Right ventricle myocardium superior (tissue), 1 donor: ENCODE measurements around the gene DNPH1. TPM values are rescaled to one million over a fixed set of nuclear protein-coding genes. Genes with fewer than 3 reads are reported as not detected.

ENCODE experiments used
- ATAC-seq: fragments of 200-7000 bp; cut with Tn5 transposase; one replicate; pipeline ENCODE4 v1.9.1; 2020; ENCODE audit warnings: mild to moderate bottlenecking; ENCODE audit not compliant: poor library complexity
- DNase-seq: peaks from one replicate; pipeline ENCODE4 v3.0.0-alpha.2; 2020
- intact Hi-C: fragments of 100-400 bp; cut with DNase I; formaldehyde crosslinking; loops from one replicate; pipeline ENCODE4 v1.11.2; 2022
- total RNA-seq: library from RNA; stranded (reverse); fragmentation: NEBNext Ultra II Directional; extraction: Animal tissue kit (Norgen Biotek cat#: 25700); gene quantifications from one replicate; pipeline ENCODE4 v1.2.1, GENCODE V29; 2021
- donor health status: DM: no; HTN: yes; CAD: no; lungs with severe emphysema.

The DNPH1 gene
- total RNA-seq, 1 donor from 2014 or later, result 31.5 TPM

- ATAC-seq (no peak), DNase-seq (no peak)
- intact Hi-C loops, result no loop called here
These were observed 35.4 kb downstream of the DNPH1 start for GRCh38 chr6:43193929-43194328.

DNA sequence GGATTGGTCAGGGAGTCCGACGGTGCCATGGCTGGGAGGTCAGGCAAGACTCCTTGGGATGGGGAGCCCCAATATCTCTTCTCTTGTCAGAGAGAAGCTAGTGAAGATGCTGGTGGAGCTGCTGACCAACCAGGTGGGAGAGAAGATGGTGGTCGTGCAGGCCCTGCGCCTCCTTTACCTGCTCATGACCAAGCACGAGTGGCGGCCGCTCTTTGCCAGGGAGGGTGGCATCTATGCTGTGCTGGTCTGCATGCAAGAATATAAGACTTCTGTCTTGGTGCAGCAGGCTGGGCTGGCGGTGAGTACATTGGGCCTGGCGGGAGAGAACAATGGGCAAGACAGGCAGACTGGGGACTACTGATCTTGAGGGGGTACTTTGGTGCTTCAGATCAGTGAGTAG lies 36.4 kb downstream of the DNPH1 start:
- ATAC-seq (no peak), DNase-seq (no peak)
- intact Hi-C loops, result no loop called here

DNA sequence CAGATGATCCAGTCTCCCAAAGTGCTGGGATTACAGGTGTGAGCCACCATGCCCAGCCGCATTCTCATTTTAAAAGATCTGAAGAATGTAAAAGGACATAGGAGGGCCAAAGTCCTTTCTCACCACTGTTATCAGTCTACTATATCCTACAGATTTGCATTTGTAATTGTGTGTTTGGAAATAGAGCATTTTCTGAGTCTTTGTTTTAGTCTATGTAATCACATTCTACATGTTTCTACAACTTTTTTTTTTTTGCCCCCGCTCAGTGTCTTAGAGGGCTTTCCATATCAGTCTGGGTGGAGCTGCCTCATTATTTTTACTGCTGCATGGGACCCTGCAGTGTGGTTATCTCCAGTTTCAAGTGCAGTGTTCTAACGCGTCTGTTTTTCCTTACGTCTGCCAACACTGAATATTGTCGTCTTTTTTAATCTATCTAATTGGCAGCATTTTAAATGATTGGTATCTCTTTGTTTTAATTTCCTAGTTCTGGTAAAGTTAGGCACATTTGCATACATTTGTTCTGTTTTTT lies 39.4 kb downstream of the DNPH1 start:
- ATAC-seq, result no peak
- intact Hi-C loops, result no loop called here
- DNase-seq, result no peak

DNA sequence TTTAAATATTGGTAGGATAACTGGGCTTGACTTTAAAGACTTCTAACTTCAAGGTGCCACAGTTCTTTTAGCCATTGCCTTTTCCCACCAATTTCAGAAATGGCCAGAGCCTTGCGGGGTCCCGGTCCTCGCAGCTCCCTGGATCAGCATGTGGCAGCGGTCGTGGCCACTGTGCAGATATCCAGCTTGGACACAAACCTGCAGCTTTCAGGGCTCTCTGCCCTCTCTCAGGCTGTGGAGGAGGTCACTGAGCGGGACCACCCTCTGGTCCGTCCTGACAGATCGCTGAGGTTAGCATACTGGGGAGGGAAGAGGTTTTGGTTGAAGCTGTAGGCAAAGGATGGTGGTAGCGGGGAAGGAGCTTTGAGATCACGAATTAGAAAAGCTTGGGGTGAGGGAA lies 40.9 kb downstream of the DNPH1 start:
- intact Hi-C loops, result no loop called here
- DNase-seq, result no peak
- ATAC-seq, result no peak

DNA sequence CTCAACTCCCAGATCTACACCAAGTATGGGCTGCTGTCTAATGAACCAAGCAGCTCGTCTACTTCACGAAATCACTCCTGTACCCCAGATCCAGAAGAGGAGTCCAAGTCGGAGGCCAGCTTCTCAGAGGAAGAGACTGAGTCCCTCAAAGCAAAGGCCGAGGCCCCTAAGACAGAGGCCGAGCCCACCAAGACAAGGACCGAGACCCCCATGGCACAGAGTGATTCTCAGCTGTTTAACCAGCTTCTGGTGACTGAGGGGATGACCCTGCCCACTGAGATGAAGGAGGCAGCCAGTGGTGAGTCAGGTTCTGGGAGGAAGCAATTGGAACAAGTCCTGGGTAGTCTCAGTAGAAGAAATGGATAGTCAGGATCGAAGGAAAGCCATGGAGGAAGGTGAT lies 41.5 kb downstream of the DNPH1 start:
- intact Hi-C loops, result no loop called here
- DNase-seq (no peak), ATAC-seq (no peak)

- intact Hi-C loops, result no loop called here
- ATAC-seq (no peak), DNase-seq (no peak)
These were observed 42.6 kb downstream of the DNPH1 start for GRCh38 chr6:43186706-43187105.

GRCh38 chr6:43186019-43186418 lies 43.3 kb downstream of the DNPH1 start:
- no peak for ATAC-seq
- intact Hi-C loops, result no loop called here
- DNase-seq, result no peak

DNA sequence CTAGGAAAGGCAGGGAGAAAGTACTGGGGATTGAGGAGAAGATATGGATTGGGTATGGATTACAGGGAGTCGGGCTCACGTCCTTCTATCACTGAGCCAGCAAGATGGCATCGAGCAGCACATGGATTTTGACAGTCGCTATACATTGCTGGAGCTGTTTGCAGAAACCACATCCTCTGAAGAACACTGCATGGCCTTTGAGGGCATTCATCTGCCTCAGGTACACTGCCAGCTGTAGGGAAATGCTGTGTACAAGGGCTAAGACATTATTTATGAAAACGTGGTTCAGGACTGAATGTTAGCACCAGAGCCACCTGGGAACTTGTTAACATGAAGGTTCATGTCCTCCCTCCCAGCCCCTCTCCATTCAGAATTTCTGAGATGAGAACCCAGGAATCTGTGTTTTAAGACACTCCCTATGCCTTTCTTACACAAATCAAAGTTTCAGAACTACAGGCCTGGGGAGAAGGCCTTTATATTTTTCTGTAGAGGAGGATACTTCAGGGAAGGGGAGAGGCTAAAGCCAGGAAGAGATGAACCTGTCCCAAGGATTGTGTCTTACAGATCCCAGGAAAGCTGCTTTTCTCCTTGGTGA lies 43.8 kb downstream of the DNPH1 start:
- intact Hi-C loops, result no loop called here
- ATAC-seq (no peak), DNase-seq (no peak)

- DNase-seq, result no peak
- intact Hi-C loops, result no loop called here
- no peak for ATAC-seq
These were observed 44.9 kb downstream of the DNPH1 start for GRCh38 chr6:43184268-43184985.

GRCh38 chr6:43183441-43183840 lies 45.8 kb downstream of the DNPH1 start:
- ATAC-seq (no peak), DNase-seq (no peak)
- intact Hi-C loops, result no loop called here

DNA sequence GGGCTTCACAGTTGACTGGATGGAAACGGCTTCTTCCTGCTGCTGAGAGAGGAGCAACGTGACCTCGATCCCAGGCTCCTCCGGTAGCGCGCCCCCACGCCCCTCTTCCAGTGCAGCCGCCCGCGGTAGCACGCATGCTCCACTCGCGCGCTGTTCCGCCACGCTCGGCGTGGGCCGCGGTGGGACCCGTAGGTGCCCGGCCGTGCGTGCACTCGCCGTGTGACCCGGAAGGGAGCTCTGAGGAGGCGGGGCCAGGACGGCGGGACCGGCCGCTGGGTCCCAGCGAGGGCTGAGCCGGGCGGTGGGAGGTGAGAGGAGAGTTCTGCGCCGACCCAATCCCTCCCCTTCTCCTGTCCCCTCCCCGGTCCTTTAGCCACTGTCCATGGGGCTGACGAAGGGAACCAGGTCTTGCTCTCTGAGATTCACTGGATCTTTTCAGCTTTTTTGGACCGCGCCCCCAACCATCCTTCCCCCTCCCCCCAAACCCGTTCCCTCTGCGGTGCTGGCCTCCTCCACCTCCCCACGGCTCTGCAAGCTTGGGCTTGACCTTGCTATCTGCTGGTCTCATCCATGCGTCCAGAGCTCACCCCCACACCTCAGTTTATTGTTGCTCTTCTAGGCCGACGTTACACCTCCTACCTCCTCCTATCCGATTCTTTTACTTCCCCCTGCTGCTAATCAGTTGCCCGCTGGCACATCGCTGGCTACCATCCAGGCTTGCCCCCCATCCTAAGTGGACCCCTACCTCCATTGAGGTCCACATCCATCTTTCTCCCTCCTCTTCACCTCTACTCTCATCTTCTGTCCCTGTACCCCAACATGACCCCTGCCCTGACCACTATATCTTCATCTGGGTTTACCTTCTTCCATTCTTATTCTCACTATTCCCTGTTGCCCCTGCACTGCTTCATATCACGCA lies 47.1 kb downstream of the DNPH1 start, which contains the start of gene CUL9:
CUL9 (plus strand) TSS at position 255 of the 919 bp plus-strand sequence. CDS start 2,115 bp downstream, outside the sequence.
- intact Hi-C loops, result no loop called here
- ATAC-seq (peak; percentile 98), DNase-seq (peak; percentile 93)

DNA sequence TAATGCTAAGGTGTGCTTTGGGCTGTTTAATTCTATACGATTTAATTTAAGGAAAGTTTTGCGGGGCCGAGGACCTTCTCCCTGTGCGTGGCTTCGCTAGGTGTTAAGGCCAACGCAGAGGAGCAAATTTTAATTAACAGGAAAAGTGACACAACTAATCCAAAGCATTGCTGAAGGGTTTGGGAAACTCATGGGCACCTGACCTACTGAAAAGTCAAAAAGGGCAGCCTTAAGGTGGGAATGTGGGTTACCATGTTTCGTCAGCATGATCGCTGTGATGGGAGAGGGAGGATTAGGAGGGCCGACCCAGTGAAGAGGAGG lies 47.7 kb downstream of the DNPH1 start:
- no peak for DNase-seq
- intact Hi-C loops, result no loop called here
- no peak for ATAC-seq

DNA sequence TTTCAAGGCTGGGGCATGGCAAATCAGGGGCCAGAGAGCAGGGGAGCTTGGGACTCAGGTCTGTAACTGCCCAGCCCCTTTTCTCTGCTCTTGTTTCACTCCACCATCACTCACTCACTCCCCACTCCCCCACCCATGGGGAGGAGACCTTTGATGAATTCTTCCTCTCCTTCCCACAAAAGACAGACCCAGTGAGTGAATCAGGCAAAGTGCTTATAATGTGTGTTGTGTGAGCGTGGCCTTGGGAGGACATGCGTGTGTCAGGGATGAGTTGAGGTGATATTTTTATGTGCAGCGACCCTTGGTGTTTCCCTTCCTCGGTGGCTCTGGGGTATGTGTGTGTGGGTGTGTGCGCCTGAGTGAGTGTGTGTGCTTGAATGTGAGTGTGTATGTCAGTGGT lies 48.3 kb downstream of the DNPH1 start:
- intact Hi-C loops, result no loop called here
- DNase-seq (no peak), ATAC-seq (no peak)

GRCh38 chr6:43180058-43180457 lies 49.2 kb downstream of the DNPH1 start:
- ATAC-seq, result no peak
- no peak for DNase-seq
- intact Hi-C loops, result no loop called here

- ATAC-seq (no peak), DNase-seq (no peak)
- intact Hi-C loops, result no loop called here
These were observed 50.1 kb downstream of the DNPH1 start for GRCh38 chr6:43178951-43179830.

DNA sequence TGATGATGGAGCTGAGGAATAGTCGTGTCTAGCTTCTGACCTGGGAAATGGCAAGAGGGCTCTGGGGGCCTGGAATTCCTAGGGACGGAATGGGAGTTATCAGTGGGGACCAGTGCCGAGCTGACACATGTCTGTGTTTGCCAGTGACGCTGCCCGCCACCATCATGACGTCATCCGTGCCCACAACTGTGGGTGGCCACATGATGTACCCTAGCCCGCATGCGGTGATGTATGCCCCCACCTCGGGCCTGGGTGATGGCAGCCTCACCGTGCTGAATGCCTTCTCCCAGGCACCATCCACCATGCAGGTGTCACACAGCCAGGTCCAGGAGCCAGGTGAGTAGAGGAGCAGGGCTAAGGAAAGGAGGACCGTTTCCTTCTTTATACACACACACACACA lies 51.1 kb downstream of the DNPH1 start:
- intact Hi-C loops, result no loop called here
- ATAC-seq (no peak), DNase-seq (no peak)

DNA sequence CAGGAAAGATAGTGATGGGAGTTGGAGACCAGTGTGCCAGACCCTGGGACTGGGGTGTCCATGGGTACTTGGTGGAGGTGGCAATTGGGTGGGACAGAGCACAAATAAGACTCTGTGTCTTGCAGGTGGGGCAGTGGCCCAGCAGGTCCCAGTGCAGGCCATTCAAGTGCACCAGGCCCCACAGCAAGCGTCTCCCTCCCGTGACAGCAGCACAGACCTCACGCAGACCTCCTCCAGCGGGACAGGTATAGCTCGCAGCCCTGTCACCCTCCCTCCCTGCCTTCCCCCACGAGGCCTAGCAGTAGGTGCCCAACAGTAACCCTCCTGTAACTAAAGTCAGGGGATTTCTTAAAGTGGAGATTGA lies 52.9 kb downstream of the DNPH1 start:
- intact Hi-C loops, result no loop called here
- ATAC-seq, result no peak
- no peak for DNase-seq

GRCh38 chr6:43175676-43176422 lies 53.4 kb downstream of the DNPH1 start:
- intact Hi-C loops, result no loop called here
- DNase-seq (no peak), ATAC-seq (no peak)
